Peyer's patch (tissue), 4 donors: ENCODE measurements around the gene MEX3B. TPM values are rescaled to one million over a fixed set of nuclear protein-coding genes. Genes with fewer than 3 reads are reported as not detected.

Experiments
- DNase-seq, 3 donors: peaks; one replicate each; pipeline ENCODE4 v3.0.0-alpha.2; 2017 to 2019
- H3K27ac ChIP-seq, 4 donors: fragments of 200-600 bp; sonication (generic); one replicate each; pipeline ENCODE4 v1.5.1; 2016 to 2019
- H3K27me3 ChIP-seq, 2 donors: fragments of 200-600 bp; sonication (generic); one replicate each; pipeline ENCODE4 v1.5.1; 2019
- H3K36me3 ChIP-seq, 3 donors: fragments of 200-600 bp; sonication (generic); one replicate each; pipeline ENCODE4 v1.5.1; 2016 to 2019
- H3K4me1 ChIP-seq, 4 donors: fragments of 200-600 bp; sonication (generic); one replicate each; pipeline ENCODE4 v1.5.1; 2016 to 2019
- H3K4me3 ChIP-seq, 4 donors: fragments of 200-600 bp; sonication (generic); 1 replicate in 3 of 4; 2 replicates in 1 of 4; pipeline ENCODE4 v1.5.1; 2016 to 2019; ENCODE audit warnings: mild to moderate bottlenecking in 1 of 4
- H3K9me3 ChIP-seq, 4 donors: fragments of 200-600 bp; sonication (generic); one replicate each; pipeline ENCODE4 v1.5.1; 2016 to 2019; ENCODE audit warnings: mild to moderate bottlenecking in 1 of 4
- CTCF ChIP-seq, 6 experiments: fragments of 450-650 bp in 4 of 6; fragments of 200-600 bp in 2 of 6; sonication (generic) in 1 of 6; IDR thresholded peaks; one replicate each; pipeline ENCODE4 v1.5.1; 2017 to 2019; ENCODE audit warnings: antibody characterized with exemption in 6 of 6, mild to moderate bottlenecking in 3 of 6, moderate library complexity in 1 of 6
- POLR2A ChIP-seq, 2 donors: fragments of 450-650 bp; IDR thresholded peaks; one replicate each; pipeline ENCODE4 v1.5.1; 2017; ENCODE audit warnings: antibody characterized with exemption in 2 of 2, mild to moderate bottlenecking in 2 of 2, moderate library complexity in 2 of 2
- total RNA-seq, 4 donors: library from RNA; depleted of rRNA; stranded (reverse); fragments of >200 nt; gene quantifications; one replicate each; pipeline ENCODE4 v1.1.0, GENCODE V29; 2016

The MEX3B gene
- total RNA-seq, 4 donors from 2014 or later = 0.40 to 1.7 (median 1.1) TPM; not detected in 1

GRCh38 chr15:82047453-82048400 lies 1.9 kb upstream of the MEX3B start:
- Histone ChIP-seq H3K9me3 (no peaks in the 10 kb centered on the region), H3K36me3 (no peaks in the 10 kb centered on the region), H3K27ac (peak overlapping the region in 3 of 4 donors; percentile 77 to 90 (median 90)), H3K27me3 (no peaks in the 10 kb centered on the region), H3K4me3 (peak overlapping the region; percentile 58 to 87 (median 66)), H3K4me1 (peaks cover 0 to 27% (median 5%) of the 10 kb centered on the region in 4 donors)
- DNase-seq = peak in 1 of 3 donors; percentile 53
- TF ChIP-seq CTCF (IDR thresholded peaks at IDR 0.05) (no peak), POLR2A (IDR thresholded peaks at IDR 0.05) (no peak)

DNA sequence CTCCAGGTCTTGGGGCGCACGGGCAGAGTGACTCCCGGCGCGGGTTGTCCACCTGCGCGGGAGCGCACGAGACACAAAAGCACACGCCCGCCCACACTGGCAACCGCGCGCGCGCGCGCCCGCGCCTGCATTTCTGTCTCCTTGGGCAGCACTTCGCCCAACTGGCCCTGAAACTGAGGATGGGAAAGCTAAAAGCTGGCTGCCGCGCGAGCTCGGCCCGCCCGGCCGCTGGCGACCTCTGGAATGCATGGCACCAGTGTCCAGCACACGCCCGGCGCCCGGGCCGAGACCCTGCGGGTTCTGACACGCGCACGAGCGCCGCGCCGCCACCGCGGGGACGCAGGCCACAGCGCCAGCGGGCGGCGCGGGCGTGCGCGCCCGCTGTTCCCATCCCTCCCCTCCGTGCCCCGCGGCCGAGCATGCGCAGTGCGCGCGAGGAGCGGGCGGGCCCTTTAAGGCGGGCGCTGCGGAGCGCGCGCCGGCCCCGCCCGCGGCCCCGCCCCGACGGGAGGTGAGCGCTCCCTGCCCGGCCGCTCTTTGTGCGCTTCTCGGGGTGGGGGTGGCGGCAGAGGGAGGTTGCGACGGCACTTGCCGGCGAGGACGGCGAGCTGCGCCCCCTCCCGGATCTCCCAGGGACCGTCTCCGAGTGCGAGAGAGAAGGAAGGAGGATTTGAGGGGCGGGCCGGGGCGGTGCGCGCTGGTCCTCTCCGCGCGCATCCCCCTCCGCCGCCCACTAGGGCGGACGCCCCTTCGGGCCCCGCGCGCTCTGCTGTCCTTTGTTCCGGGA lies 1.0 kb upstream of the MEX3B start:
- H3K9me3 ChIP-seq = no peaks in the 10 kb centered on the region
- no peaks in the 10 kb centered on the region for H3K36me3 ChIP-seq
- peak; percentile 63 to 91 (median 89) for DNase-seq
- H3K4me3 ChIP-seq = peak overlapping the region; percentile 58 to 87 (median 66)
- TF ChIP-seq CTCF (IDR thresholded peaks at IDR 0.05) = peak in 5 of 6 experiments; percentile 15 to 67 (median 59)
- peak in 1 of 2 donors; percentile 28 for TF ChIP-seq POLR2A (IDR thresholded peaks at IDR 0.05)
- no peaks in the 10 kb centered on the region for H3K27me3 ChIP-seq
- H3K4me1 ChIP-seq = peaks cover 0 to 28% (median 5%) of the 10 kb centered on the region in 4 donors
- H3K27ac ChIP-seq = peak overlapping the region; percentile 77 to 90 (median 86)

GRCh38 chr15:82045179-82045891 lies 483 bp downstream of the MEX3B start:
- Histone ChIP-seq H3K4me1 (peaks cover 0 to 28% (median 5%) of the 10 kb centered on the region in 4 donors), H3K36me3 (no peaks in the 10 kb centered on the region), H3K27me3 (no peaks in the 10 kb centered on the region), H3K9me3 (no peaks in the 10 kb centered on the region), H3K27ac (peak overlapping the region; percentile 77 to 90 (median 86)), H3K4me3 (peak overlapping the region; percentile 58 to 87 (median 66))
- TF ChIP-seq POLR2A (IDR thresholded peaks at IDR 0.05) (no peak), CTCF (IDR thresholded peaks at IDR 0.05) (no peak)
- peak in 2 of 3 donors; percentile 51 to 58 for DNase-seq

- no peak for TF ChIP-seq CTCF (IDR thresholded peaks at IDR 0.05)
- TF ChIP-seq POLR2A (IDR thresholded peaks at IDR 0.05) = no peak
- no peaks in the 10 kb centered on the region for H3K9me3 ChIP-seq
- peaks cover 0 to 28% (median 5%) of the 10 kb centered on the region in 4 donors for H3K4me1 ChIP-seq
- H3K27ac ChIP-seq = peak overlapping the region in 3 of 4 donors; percentile 77 to 90 (median 90)
- no peaks in the 10 kb centered on the region for H3K36me3 ChIP-seq
- H3K4me3 ChIP-seq = peak overlapping the region; percentile 58 to 87 (median 66)
- DNase-seq = peak in 2 of 3 donors; percentile 24 to 57
- no peaks in the 10 kb centered on the region for H3K27me3 ChIP-seq
Measured at GRCh38 chr15:82044373-82045178, 1.2 kb downstream of the MEX3B start.
